Measurements from ENCODE around the gene KCNT2.

DNA sequence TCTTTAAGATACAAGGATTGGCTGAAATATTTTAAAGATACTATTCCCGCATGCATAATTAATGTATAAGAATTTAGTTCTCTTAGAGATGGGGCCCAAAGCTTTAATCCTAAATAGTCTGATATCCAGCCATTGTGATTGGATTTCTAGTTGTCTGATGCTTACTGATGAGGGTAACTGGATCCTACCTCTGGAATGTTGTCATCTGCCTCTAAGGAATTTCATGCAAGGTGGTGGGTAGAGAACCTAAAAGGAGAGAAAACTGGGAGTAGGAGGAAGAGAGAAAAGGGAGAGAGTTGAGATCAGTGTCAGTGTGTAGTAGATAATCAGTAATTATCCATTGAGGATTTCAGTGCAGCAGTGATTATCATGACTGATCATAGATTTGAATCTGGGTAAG, 295.5 kb downstream of the KCNT2 start:
- no peak for TF ChIP-seq CTCF (IDR thresholded peaks at IDR 0.05; ENCODE audit: low read depth, low read length)
- no peak for TF ChIP-seq EZH2phosphoT487 (IDR thresholded peaks at IDR 0.05; ENCODE audit: low read depth)

Measured in OCI-LY3 (cell line).